ENCODE results near the gene KLK3. TPM values are rescaled to one million over a fixed set of nuclear protein-coding genes. Genes with fewer than 3 reads are reported as not detected.
"Not testable (repeated sequence)": the region's sequence is repeated elsewhere in the genome, so short reads cannot be mapped to it uniquely, and the experiment has no call there.

KLK3 gene
- total RNA-seq, 2 donors from 2014 or later, result not detected

GRCh38 chr19:50894478-50895356 lies 40.0 kb downstream of the KLK3 start:
- Histone ChIP-seq H3K4me3 (ENCODE audit: low read length) (no peak overlapping the region), H3K27me3 (ENCODE audit: control insufficient read depth, insufficient read depth, low read length, poor library complexity, severe bottlenecking) (no peaks in the 10 kb centered on the region), H3K4me1 (ENCODE audit: control insufficient read depth, insufficient read depth, low read length) (no peaks in the 10 kb centered on the region), H3K27ac (ENCODE audit: low read depth, low read length) (no peak overlapping the region), H3K9ac (ENCODE audit: extremely low read depth, low read length, poor library complexity, severe bottlenecking) (no peak overlapping the region), H3K36me3 (ENCODE audit: control insufficient read depth, insufficient read depth, low read length) (no peaks in the 10 kb centered on the region), H3K9me3 (ENCODE audit: control insufficient read depth, low read length) (peaks cover 7% of the 10 kb centered on the region)
- H3K36me3 Mint-ChIP-seq (ENCODE audit: low read depth), result peaks cover 2% of the 10 kb centered on the region
- H3K27me3 Mint-ChIP-seq (ENCODE audit: insufficient read depth), result peaks cover 79% of the 10 kb centered on the region
- H3K4me3 Mint-ChIP-seq, result no peak overlapping the region
- no peak for TF ChIP-seq CTCF (conservative IDR thresholded peaks at IDR 0.05)
- 69 to 77% methylated on average over 9 to 10 of the region's 10 CpGs for WGBS, 2 experiments (ENCODE audit: insufficient coverage in 1 of 2, insufficient read length in 1 of 2)
- peaks cover 34% of the 10 kb centered on the region for H3K9me3 Mint-ChIP-seq
- H3K27ac Mint-ChIP-seq, result no peak overlapping the region
- H3K4me1 Mint-ChIP-seq, result no peaks in the 10 kb centered on the region
- no peak for DNase-seq

DNA sequence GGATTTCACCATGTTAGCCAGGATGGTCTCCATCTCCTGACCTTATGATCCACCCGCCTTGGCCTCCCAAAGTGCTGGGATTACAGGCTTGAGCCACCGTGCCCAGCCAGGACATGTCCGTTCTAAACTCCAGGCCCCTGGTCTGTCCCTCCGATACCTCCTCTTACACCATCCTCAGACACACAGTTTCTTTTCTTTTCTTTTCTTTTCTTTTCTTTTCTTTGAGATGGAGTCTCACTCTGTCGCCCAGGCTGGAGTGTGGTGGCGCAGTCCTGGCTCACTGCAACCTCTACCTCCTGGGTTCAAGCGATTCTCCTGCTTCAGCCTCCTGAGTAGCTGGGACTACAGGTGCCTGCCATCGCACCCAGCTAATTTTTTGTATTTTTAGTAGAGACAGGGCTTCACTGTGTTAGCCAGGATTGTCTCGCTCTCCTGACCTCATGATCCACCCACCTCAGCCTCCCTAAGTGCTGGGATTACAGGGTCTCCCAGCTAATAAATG lies 41.4 kb downstream of the KLK3 start:
- H3K4me1 Mint-ChIP-seq; H3K27me3 ChIP-seq (ENCODE audit: control insufficient read depth, insufficient read depth, low read length, poor library complexity, severe bottlenecking); H3K4me1 ChIP-seq (ENCODE audit: control insufficient read depth, insufficient read depth, low read length); H3K36me3 ChIP-seq (ENCODE audit: control insufficient read depth, insufficient read depth, low read length); H3K4me3 Mint-ChIP-seq; H3K27ac ChIP-seq (ENCODE audit: low read depth, low read length); H3K9ac ChIP-seq (ENCODE audit: extremely low read depth, low read length, poor library complexity, severe bottlenecking); H3K36me3 Mint-ChIP-seq (ENCODE audit: low read depth); H3K27ac Mint-ChIP-seq; H3K4me3 ChIP-seq (ENCODE audit: low read length); DNase-seq; H3K9me3 ChIP-seq (ENCODE audit: control insufficient read depth, low read length): not testable (repeated sequence)
- 85 to 86% methylated on average over 3 to 9 of the region's 9 CpGs for WGBS, 2 experiments (ENCODE audit: insufficient coverage in 1 of 2, insufficient read length in 1 of 2)
- Mint-ChIP-seq H3K9me3 (peaks cover 34% of the 10 kb centered on the region), H3K27me3 (ENCODE audit: insufficient read depth) (peaks cover 77% of the 10 kb centered on the region)

DNA sequence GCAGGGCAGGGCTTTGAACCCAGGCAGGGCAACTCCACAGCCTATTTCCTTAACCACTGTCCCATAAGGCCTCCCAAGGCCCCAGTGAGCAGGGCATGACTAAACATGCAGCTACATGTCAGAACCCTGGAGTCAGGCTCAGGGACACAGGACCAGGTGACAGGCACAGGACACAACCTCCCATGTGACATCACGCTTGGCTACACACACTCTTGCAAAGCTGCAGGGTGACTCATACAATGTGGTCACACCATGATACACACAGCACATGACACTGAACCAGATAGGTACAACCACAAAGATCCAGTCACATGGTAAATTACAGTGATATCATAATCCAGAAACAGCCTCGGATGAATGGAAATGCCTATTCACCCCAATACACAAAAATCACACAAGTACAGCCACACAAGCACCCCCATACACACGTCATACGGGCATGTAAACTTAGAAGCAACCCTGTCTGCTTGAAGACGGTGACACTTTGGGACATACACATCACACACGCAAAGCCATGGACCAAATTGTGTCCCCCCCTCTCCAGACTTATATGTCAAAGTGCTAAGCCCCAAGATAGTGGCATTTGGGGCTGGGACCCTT lies 42.0 kb downstream of the KLK3 start:
- no peak for DNase-seq
- Mint-ChIP-seq H3K4me1 (no peaks in the 10 kb centered on the region), H3K27me3 (ENCODE audit: insufficient read depth) (peaks cover 75% of the 10 kb centered on the region), H3K27ac (no peak overlapping the region), H3K9me3 (peaks cover 34% of the 10 kb centered on the region), H3K4me3 (no peak overlapping the region), H3K36me3 (ENCODE audit: low read depth) (peaks cover 2% of the 10 kb centered on the region)
- H3K4me3 ChIP-seq (ENCODE audit: low read length), result no peak overlapping the region
- TF ChIP-seq CTCF (conservative IDR thresholded peaks at IDR 0.05), result no peak
- no peak overlapping the region for H3K27ac ChIP-seq (ENCODE audit: low read depth, low read length)
- no peaks in the 10 kb centered on the region for H3K36me3 ChIP-seq (ENCODE audit: control insufficient read depth, insufficient read depth, low read length)
- no peaks in the 10 kb centered on the region for H3K4me1 ChIP-seq (ENCODE audit: control insufficient read depth, insufficient read depth, low read length)
- no peak overlapping the region for H3K9ac ChIP-seq (ENCODE audit: extremely low read depth, low read length, poor library complexity, severe bottlenecking)
- H3K27me3 ChIP-seq (ENCODE audit: control insufficient read depth, insufficient read depth, low read length, poor library complexity, severe bottlenecking), result no peaks in the 10 kb centered on the region
- WGBS, 2 experiments (ENCODE audit: insufficient coverage in 1 of 2, insufficient read length in 1 of 2), result 69 to 79% methylated on average over 5 to 6 of the region's 6 CpGs
- H3K9me3 ChIP-seq (ENCODE audit: control insufficient read depth, low read length), result peaks cover 7% of the 10 kb centered on the region

Data from endodermal cell (in vitro differentiated cells).